HUES6 (cell line): ENCODE results near the gene SYNPR.
"Not testable (repeated sequence)": the region's sequence is repeated elsewhere in the genome, so short reads cannot be mapped to it uniquely, and the experiment has no call there.

Experiments
- H3K27ac ChIP-seq: 2 replicates; pipeline ENCODE4 v1.7.0; 2013; ENCODE audit warnings: low read depth, mild to moderate bottlenecking, low read length, inconsistent platforms
- H3K27me3 ChIP-seq: 2 replicates; pipeline ENCODE4 v1.6.1; 2013; ENCODE audit warnings: low read length; ENCODE audit not compliant: control insufficient read depth, insufficient read depth
- H3K36me3 ChIP-seq: 2 replicates; pipeline ENCODE4 v1.6.1; 2013; ENCODE audit warnings: low read length; ENCODE audit not compliant: control insufficient read depth, insufficient read depth
- H3K4me1 ChIP-seq: 2 replicates; pipeline ENCODE4 v1.6.1; 2013; ENCODE audit warnings: low read length; ENCODE audit not compliant: control insufficient read depth, insufficient read depth
- H3K4me3 ChIP-seq: 2 replicates; pipeline ENCODE4 v1.5.1; 2013; ENCODE audit warnings: low read depth, low read length
- H3K9ac ChIP-seq: one replicate; pipeline ENCODE4 v1.6.1; 2013; ENCODE audit warnings: mild to moderate bottlenecking, low read length
- H3K9me3 ChIP-seq: 2 replicates; pipeline ENCODE4 v1.6.1; 2013; ENCODE audit warnings: low read depth, low read length; ENCODE audit not compliant: control insufficient read depth, insufficient read depth

The SYNPR gene

DNA sequence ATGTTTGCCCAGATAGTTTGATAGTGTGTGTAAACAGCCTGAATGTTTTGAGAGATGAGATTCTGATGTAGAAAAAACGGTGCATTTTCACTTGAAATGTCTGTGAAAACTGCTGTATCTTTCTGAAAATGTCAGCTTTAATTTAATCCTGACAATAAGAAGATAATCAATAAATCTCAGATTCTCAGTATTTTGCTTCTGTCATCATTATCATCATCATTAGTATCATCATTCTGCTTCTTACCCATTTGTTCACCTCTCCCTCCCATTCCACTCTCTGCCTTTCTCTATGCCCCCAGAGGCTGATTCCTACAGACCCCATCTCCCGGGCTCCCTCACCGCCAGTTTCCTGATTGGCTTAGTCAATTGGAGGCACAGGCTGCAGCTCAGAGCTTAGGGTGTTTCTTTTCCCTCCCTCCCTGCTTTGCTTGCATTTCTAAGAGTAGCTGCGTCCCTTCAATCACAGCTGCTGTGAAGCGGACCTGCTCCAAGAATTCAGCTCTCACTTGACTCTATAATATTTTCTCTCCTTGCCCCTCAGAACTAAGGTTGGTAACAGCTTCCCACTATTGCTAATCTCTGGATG lies 366.2 kb downstream of the SYNPR start:
- Histone ChIP-seq H3K27me3 (no peaks in the 10 kb centered on the region), H3K9me3 (no peaks in the 10 kb centered on the region), H3K4me3 (peak overlapping the region; percentile 91), H3K9ac (no peak overlapping the region), H3K4me1 (peaks cover 9% of the 10 kb centered on the region; the same call in 1 of the 2 replicates), H3K36me3 (no peaks in the 10 kb centered on the region), H3K27ac (no peak overlapping the region)

DNA sequence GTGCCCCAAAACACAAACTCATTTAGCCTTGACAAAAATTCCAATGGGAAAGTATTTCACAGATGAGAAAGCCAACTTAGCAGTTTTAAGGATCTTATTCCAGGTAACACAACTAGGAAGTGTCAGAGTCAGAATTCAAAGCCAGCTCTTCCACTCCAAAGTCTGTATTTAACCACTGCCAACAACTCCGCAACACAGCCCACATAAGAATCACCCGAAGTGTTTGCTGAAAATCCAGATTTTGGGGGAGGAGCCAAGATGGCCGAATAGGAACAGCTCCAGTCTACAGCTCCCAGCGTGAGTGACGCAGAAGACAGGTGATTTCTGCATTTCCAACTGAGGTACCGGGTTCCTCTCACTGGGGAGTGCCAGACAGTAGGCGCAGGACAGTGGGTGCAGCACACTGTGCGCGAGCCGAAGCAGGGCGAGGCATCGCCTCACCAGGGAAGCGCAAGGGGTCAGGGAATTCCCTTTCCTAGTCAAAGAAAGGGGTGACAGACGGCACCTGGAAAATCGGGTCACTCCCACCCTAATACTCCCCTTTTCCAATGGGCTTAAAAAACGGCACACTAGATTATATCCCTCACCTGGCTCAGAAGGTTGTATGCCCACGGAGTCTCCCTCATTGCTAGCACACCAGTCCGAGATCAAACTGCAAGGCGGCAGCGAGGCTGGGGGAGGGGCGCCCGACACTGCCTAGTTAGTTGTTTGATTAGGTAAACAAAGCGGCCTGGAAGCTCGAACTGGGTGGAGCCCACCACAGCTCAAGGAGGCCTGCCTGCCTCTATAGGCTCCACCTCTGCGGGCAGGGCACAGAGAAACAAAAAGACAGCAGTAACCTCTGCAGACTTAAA lies 367.0 kb downstream of the SYNPR start:
- H3K4me1 ChIP-seq, H3K9me3 ChIP-seq, H3K36me3 ChIP-seq, H3K27me3 ChIP-seq, H3K27ac ChIP-seq: not testable (repeated sequence)
- peak overlapping the region; percentile 91 for H3K4me3 ChIP-seq
- H3K9ac ChIP-seq = peak overlapping the region; percentile 69

DNA sequence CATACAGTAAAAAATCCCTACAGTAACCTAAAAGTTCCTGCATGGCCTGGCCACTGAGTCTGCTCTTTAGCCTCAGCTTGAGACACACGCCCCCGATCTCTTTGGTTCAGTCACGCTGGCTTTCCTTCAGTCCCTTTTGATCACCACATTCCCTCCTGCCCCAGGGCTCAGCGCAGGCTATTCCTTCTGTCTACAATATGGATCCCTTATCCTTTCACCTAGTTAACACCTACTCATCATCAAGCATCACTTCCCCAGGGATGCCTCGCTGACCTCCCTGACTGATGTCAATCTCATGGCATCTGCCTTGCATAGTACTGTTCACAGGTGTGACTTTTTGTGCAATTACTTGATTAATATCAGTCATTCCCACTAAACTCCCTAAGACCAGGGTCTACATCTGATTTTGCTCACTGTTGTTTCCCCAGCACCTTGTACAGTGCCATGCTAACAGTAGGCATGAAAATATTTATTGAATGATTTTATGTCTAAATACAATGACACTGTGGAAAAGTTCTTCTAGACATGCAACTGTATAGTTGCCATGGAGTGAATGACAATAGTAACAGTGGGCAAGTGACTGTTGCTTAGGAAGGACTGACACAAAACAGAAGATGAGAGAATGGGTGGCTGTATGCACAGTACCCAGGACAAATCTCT lies 374.1 kb downstream of the SYNPR start, which contains the start of gene SNTN:
Gene SNTN (plus strand): TSS at position 610 of the 660 bp plus-strand sequence. CDS start 13 bp downstream, at position 623.
- Histone ChIP-seq H3K27me3 (no peaks in the 10 kb centered on the region), H3K27ac (no peak within 1 kb of the TSS), H3K9ac (no peak within 1 kb of the TSS), H3K4me1 (no peaks in the 10 kb centered on the region), H3K4me3 (no peak within 1 kb of the TSS), H3K36me3 (no peaks in the 10 kb centered on the region), H3K9me3 (no peaks in the 10 kb centered on the region)

DNA sequence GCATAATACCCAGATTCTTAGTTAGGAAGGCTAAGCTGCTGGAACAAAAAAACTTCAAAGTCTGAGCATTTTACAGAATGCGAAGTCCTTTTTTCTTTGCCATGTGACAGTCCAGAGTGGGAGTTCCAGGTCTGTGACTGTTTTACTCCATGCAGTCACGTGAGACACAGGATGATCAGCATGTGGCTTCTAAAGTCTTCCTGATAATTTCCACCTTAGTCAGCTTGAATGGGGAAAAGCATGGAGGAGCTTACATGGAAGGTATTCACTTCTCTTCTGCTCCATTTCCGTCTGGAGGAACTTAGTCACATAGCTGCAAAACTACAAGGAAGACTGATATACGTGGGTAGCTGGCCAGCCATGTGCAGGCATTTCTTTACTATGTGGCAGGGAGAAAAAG lies 376.1 kb downstream of the SYNPR start:
- Histone ChIP-seq H3K36me3 (no peaks in the 10 kb centered on the region), H3K27me3 (no peaks in the 10 kb centered on the region), H3K4me1 (no peaks in the 10 kb centered on the region), H3K27ac (no peak overlapping the region), H3K9me3 (no peaks in the 10 kb centered on the region), H3K4me3 (no peak overlapping the region), H3K9ac (no peak overlapping the region)

DNA sequence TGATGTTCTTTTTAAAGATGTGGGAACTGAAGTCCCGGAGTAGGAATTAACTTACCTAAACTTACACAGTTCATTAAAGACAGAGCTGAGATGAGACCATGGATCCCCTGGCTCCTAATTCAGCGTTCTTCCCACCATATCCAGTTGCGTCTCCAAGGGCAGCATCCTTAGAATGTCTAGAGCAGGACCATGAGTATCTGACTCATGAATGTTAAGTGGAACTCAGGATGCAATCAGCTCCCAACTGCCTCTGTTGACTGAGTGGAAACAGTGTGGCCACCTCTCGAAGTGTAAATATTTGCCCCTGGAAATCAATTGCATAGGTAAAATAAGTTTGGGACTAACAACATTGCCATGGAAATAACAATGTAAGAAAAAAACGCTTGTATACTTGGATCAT lies 376.8 kb downstream of the SYNPR start:
- no peaks in the 10 kb centered on the region for H3K36me3 ChIP-seq
- H3K27me3 ChIP-seq = no peaks in the 10 kb centered on the region
- H3K4me3 ChIP-seq = no peak overlapping the region
- H3K9ac ChIP-seq = no peak overlapping the region
- no peaks in the 10 kb centered on the region for H3K9me3 ChIP-seq
- H3K4me1 ChIP-seq = no peaks in the 10 kb centered on the region
- H3K27ac ChIP-seq = no peak overlapping the region

DNA sequence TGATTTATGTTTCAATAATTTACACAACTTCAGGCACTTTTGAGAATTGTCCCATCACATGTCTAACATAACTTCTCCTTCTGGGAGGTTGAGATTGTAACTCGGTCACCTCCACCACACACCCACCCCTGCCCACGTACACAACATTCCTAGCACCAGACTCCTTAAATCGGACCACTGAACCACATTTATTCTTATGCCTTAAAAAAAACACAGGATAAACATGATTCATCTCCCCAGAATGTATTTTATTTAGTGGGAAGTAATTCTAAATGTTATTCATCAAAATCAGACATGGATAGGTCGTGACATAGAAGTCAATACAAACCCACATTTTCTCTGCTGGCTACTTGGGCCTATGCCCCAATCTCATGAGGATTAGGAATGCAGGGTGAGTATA lies 377.4 kb downstream of the SYNPR start:
- Histone ChIP-seq H3K27ac (no peak overlapping the region), H3K36me3 (no peaks in the 10 kb centered on the region), H3K9me3 (no peaks in the 10 kb centered on the region), H3K4me3 (no peak overlapping the region), H3K4me1 (no peaks in the 10 kb centered on the region), H3K27me3 (no peaks in the 10 kb centered on the region), H3K9ac (no peak overlapping the region)

DNA sequence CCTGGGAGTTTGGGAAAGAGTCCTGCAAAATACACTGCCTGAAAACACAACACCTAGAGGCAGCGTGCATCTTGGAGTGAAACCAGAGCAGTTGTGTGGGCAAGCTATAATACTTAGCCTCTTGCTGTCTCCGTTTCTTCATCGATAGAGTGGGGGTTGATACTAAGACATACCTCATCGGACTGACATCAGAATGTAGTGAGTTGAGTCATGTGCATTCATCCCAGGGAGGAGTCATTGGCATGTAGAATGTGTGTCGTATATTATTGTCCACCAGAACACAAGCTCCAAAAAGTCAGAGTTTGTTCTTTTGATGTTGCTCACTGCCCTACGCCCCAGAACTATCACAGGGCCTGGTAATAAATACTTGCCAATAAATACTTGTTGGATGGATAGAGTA lies 378.7 kb downstream of the SYNPR start:
- Histone ChIP-seq H3K27ac (no peak overlapping the region), H3K4me1 (no peaks in the 10 kb centered on the region), H3K27me3 (no peaks in the 10 kb centered on the region), H3K9ac (no peak overlapping the region), H3K4me3 (no peak overlapping the region), H3K9me3 (no peaks in the 10 kb centered on the region), H3K36me3 (no peaks in the 10 kb centered on the region)

DNA sequence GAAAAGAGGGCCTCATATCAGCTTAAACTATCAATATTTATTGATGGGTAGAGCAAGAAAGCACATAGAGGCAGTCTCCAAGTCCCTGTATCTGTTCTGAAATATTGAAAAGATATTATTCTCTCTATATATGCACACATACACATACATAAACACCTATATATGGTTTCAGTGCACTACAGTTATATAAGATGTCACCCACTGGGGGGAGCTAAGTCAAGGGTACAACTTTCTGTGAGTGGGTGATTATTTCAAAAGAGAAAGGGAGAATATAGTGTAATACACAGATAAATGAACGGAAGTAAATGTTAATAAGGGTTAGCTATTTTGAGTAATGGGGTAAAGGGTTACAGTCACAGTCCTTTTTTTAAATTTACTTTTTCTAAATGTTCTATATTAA lies 383.1 kb downstream of the SYNPR start:
- H3K27me3 ChIP-seq = no peaks in the 10 kb centered on the region
- no peaks in the 10 kb centered on the region for H3K4me1 ChIP-seq
- no peaks in the 10 kb centered on the region for H3K36me3 ChIP-seq
- H3K9ac ChIP-seq = no peak overlapping the region
- H3K9me3 ChIP-seq = no peaks in the 10 kb centered on the region
- no peak overlapping the region for H3K27ac ChIP-seq
- no peak overlapping the region for H3K4me3 ChIP-seq

DNA sequence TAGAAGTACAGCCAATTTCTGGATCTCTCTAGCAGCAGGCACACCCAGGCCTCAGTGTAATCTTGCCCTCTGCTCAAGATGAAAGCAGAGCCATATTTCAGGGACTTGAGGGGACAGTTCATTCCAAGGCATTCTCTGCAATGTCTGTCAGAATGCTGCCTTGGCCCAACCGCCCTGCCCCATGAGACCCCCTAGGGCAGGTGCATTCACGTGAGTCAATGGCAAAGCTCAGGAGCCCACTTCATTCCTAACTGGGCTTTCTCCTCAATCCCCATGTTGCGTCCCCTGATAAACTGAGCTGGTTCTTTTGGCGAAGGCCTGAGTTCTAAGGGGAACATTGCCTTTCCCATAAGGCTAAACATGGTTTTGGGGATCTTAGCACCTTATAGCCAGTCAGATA lies 383.9 kb downstream of the SYNPR start:
- Histone ChIP-seq H3K27me3 (no peaks in the 10 kb centered on the region), H3K4me3 (no peak overlapping the region), H3K27ac (no peak overlapping the region), H3K4me1 (no peaks in the 10 kb centered on the region), H3K9ac (no peak overlapping the region), H3K36me3 (no peaks in the 10 kb centered on the region), H3K9me3 (no peaks in the 10 kb centered on the region)

DNA sequence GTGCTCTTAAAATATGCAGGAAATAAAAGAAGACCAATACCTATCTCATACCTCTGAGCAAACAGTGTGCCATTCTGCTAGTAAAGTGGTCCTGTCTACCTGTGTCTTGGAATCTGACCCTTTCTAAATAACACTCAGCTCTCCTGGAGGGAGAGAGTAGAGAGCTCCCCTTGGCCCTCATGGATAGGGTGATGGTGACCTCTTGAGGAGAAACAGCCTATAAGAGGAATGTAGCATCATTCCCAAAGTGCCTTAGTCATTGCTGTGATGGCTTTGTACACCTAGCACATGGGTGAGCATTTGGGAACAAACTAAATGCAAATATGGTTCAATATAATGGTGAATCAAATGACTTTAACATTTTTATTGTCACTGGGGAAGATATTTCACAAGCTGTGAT lies 384.4 kb downstream of the SYNPR start:
- H3K27me3 ChIP-seq = no peaks in the 10 kb centered on the region
- no peaks in the 10 kb centered on the region for H3K36me3 ChIP-seq
- H3K9me3 ChIP-seq = no peaks in the 10 kb centered on the region
- H3K9ac ChIP-seq = no peak overlapping the region
- no peaks in the 10 kb centered on the region for H3K4me1 ChIP-seq
- H3K27ac ChIP-seq = no peak overlapping the region
- H3K4me3 ChIP-seq = no peak overlapping the region
